ENCODE data around the gene NDUFC1.

- TF ChIP-seq CTCF (IDR thresholded peaks at IDR 0.05; ENCODE audit: low read depth, low read length, missing input control) (no peak), TAF1 (conservative IDR thresholded peaks at IDR 0.05) (no peak), RAD21 (IDR thresholded peaks at IDR 0.05) (no peak)
These were observed 2.7 kb downstream of the NDUFC1 start for GRCh38 chr4:139299536-139299935.

All from liver (tissue), 3 donors.